SH-SY5Y (cell line): ENCODE results near the gene MARS2.

Source experiments
- GATA2 ChIP-seq: IDR thresholded peaks from 2 replicates; pipeline ENCODE4 v1.6.1; 2011; ENCODE audit warnings: mild to moderate bottlenecking, low read depth, low read length
- GATA3 ChIP-seq: IDR thresholded peaks from 2 replicates; pipeline ENCODE4 v1.6.1; 2011; ENCODE audit warnings: low read depth, mild to moderate bottlenecking, low read length, moderate library complexity

DNA sequence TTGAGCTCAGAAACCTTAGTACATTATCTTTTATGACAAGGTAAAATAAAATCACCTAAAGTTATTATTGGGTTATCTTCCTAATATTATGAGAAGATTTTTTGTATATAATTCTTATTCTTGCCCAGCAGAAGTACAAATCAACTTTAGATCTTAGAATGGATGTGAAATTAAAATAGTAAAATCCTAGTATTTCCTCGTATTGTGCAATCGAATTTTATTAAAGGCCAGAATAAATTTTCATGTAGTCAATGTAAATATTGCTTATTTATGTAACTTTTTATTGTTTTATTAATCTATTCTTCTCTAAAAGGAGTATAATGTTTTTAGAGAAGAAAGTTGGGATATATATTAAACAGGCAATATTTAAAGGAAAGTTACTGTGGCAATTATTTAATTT lies 12.7 kb downstream of the MARS2 start:
- TF ChIP-seq GATA3: no peak
- no peak for TF ChIP-seq GATA2
